ENCODE measurements around the gene OR6N2.

Gene OR6N2

GRCh38 chr1:158818560-158818959 is 37.6 kb upstream of the OR6N2 start:
- H3K4me3 ChIP-seq (replicated peaks; ENCODE audit: low read depth, low read length) = no peak overlapping the region
- no peak for TF ChIP-seq CTCF (IDR thresholded peaks at IDR 0.05; ENCODE audit: insufficient read depth, low read length, poor library complexity, severe bottlenecking)
- no peak for DNase-seq (ENCODE audit: extremely low read depth, insufficient read length)
- H3K36me3 ChIP-seq (ENCODE audit: control insufficient read depth, insufficient read depth, low read length) = no peaks in the 10 kb centered on the region
- no peaks in the 10 kb centered on the region for H3K27me3 ChIP-seq (replicated peaks; ENCODE audit: control insufficient read depth, insufficient read depth, low read length)

GRCh38 chr1:158814970-158815369 is 34.0 kb upstream of the OR6N2 start:
- Histone ChIP-seq H3K4me3 (replicated peaks; ENCODE audit: low read depth, low read length) (no peak overlapping the region), H3K36me3 (ENCODE audit: control insufficient read depth, insufficient read depth, low read length) (no peaks in the 10 kb centered on the region), H3K27me3 (replicated peaks; ENCODE audit: control insufficient read depth, insufficient read depth, low read length) (no peaks in the 10 kb centered on the region)
- DNase-seq (ENCODE audit: extremely low read depth, insufficient read length) = no peak
- no peak for TF ChIP-seq CTCF (IDR thresholded peaks at IDR 0.05; ENCODE audit: insufficient read depth, low read length, poor library complexity, severe bottlenecking)

- no peak for TF ChIP-seq CTCF (IDR thresholded peaks at IDR 0.05; ENCODE audit: insufficient read depth, low read length, poor library complexity, severe bottlenecking)
- no peaks in the 10 kb centered on the region for H3K36me3 ChIP-seq (ENCODE audit: control insufficient read depth, insufficient read depth, low read length)
- no peaks in the 10 kb centered on the region for H3K27me3 ChIP-seq (replicated peaks; ENCODE audit: control insufficient read depth, insufficient read depth, low read length)
- DNase-seq (ENCODE audit: extremely low read depth, insufficient read length) = no peak
- no peak overlapping the region for H3K4me3 ChIP-seq (replicated peaks; ENCODE audit: low read depth, low read length)
These were observed 32.2 kb upstream of the OR6N2 start for GRCh38 chr1:158813164-158813563.

GRCh38 chr1:158812336-158812735 is 31.3 kb upstream of the OR6N2 start:
- Histone ChIP-seq H3K27me3 (replicated peaks; ENCODE audit: control insufficient read depth, insufficient read depth, low read length) (no peaks in the 10 kb centered on the region), H3K4me3 (replicated peaks; ENCODE audit: low read depth, low read length) (no peak overlapping the region), H3K36me3 (ENCODE audit: control insufficient read depth, insufficient read depth, low read length) (no peaks in the 10 kb centered on the region)
- TF ChIP-seq CTCF (IDR thresholded peaks at IDR 0.05; ENCODE audit: insufficient read depth, low read length, poor library complexity, severe bottlenecking) = no peak
- DNase-seq (ENCODE audit: extremely low read depth, insufficient read length) = no peak

DNA sequence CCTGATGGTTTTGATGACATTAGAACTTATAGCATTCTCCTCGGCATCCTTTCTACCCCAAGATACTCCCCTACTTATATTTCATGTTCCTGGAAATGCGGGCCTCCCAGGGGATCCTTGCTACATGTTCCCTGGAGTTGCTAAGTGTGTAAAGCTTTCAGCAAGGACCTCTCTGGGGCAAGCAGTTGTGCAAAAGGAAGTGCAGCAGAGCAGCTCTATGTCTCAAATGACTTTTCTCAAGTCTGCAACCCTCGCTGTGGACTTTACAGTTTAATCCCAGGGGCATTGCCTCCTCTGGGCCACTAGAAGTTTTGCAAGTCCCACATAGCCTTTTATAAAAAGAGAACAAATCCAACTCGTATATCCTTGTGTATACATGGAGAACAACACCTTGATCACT is 29.3 kb upstream of the OR6N2 start:
- Histone ChIP-seq H3K27me3 (replicated peaks; ENCODE audit: control insufficient read depth, insufficient read depth, low read length) (no peaks in the 10 kb centered on the region), H3K4me3 (replicated peaks; ENCODE audit: low read depth, low read length) (no peak overlapping the region), H3K36me3 (ENCODE audit: control insufficient read depth, insufficient read depth, low read length) (no peaks in the 10 kb centered on the region)
- no peak for TF ChIP-seq CTCF (IDR thresholded peaks at IDR 0.05; ENCODE audit: insufficient read depth, low read length, poor library complexity, severe bottlenecking)
- DNase-seq (ENCODE audit: extremely low read depth, insufficient read length) = no peak

- H3K4me3 ChIP-seq (replicated peaks; ENCODE audit: low read depth, low read length) = no peak overlapping the region
- H3K36me3 ChIP-seq (ENCODE audit: control insufficient read depth, insufficient read depth, low read length) = no peaks in the 10 kb centered on the region
- H3K27me3 ChIP-seq (replicated peaks; ENCODE audit: control insufficient read depth, insufficient read depth, low read length) = no peaks in the 10 kb centered on the region
- DNase-seq (ENCODE audit: extremely low read depth, insufficient read length) = no peak
- TF ChIP-seq CTCF (IDR thresholded peaks at IDR 0.05; ENCODE audit: insufficient read depth, low read length, poor library complexity, severe bottlenecking) = no peak
These were observed 28.9 kb upstream of the OR6N2 start for GRCh38 chr1:158809862-158810261.

All from GM06990 (cell line).